ENCODE results near the gene DUSP15. TPM values are rescaled to one million over a fixed set of nuclear protein-coding genes. Genes with fewer than 3 reads are reported as not detected.

Gene DUSP15
- total RNA-seq, 1 donor from 2014 or later = 0.45 TPM

DNA sequence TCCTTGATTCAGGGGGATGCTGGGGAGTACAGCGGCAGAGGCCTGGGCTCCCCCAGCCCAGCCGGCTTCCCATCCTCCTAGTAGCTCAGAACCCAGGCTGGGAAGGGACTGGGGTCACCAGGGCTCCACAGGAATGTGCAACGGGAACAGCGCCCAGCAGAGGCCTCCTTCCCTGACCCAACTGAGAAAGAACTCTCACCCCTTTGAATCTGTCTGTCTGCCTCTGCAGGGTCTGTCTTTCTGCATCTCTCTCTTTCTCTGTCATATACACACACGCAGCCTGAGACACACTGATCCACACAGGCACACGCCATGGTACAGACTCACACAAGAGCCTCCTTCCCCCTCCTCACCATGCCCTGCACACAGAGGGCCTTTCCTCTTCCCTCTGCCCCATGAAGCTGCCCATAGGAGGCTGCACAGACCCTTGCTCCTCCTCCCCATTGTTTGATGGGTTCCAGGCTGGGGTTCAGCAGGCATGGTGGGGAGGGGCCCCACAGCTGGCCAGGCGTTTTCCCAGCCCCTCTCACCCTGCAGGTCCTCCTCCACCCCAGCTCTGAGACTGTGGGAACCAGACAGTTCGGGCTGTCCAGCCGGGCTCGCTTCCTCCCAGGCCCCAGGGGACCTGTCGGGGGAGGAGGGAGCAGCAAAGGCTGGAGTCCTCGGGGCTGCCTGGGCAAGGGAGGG lies 27.7 kb downstream of the DUSP15 start:
- H3K9ac ChIP-seq = no peak overlapping the region
- H3K27ac ChIP-seq = no peak overlapping the region
- peak; percentile 47 for DNase-seq (ENCODE audit: low spot score)
- Mint-ChIP-seq H3K27ac (peak overlapping the region; percentile 95), H3K4me3 (no peak overlapping the region), H3K36me3 (no peaks in the 10 kb centered on the region), H3K4me1 (peaks cover 24% of the 10 kb centered on the region), H3K9me3 (no peaks in the 10 kb centered on the region), H3K27me3 (ENCODE audit: insufficient read depth, low read depth) (peaks cover 9% of the 10 kb centered on the region)
- no peaks in the 10 kb centered on the region for H3K36me3 ChIP-seq
- no peaks in the 10 kb centered on the region for H3K9me3 ChIP-seq (ENCODE audit: low read depth)
- peaks cover 11% of the 10 kb centered on the region for H3F3A ChIP-seq (ENCODE audit: low read depth)
- H3K4me3 ChIP-seq = no peak overlapping the region
- peaks cover 4% of the 10 kb centered on the region for H3K27me3 ChIP-seq
- peak overlapping the region; percentile 39 for H3K4me2 ChIP-seq
- no peaks in the 10 kb centered on the region for H3K79me2 ChIP-seq (ENCODE audit: low read depth)
- H2AFZ ChIP-seq (replicated peaks) = peak overlapping the region; percentile 85
- H3K4me1 ChIP-seq = peaks cover 49% of the 10 kb centered on the region
- H4K20me1 ChIP-seq (ENCODE audit: low read depth) = no peaks in the 10 kb centered on the region
- TF ChIP-seq, protein P1, sequence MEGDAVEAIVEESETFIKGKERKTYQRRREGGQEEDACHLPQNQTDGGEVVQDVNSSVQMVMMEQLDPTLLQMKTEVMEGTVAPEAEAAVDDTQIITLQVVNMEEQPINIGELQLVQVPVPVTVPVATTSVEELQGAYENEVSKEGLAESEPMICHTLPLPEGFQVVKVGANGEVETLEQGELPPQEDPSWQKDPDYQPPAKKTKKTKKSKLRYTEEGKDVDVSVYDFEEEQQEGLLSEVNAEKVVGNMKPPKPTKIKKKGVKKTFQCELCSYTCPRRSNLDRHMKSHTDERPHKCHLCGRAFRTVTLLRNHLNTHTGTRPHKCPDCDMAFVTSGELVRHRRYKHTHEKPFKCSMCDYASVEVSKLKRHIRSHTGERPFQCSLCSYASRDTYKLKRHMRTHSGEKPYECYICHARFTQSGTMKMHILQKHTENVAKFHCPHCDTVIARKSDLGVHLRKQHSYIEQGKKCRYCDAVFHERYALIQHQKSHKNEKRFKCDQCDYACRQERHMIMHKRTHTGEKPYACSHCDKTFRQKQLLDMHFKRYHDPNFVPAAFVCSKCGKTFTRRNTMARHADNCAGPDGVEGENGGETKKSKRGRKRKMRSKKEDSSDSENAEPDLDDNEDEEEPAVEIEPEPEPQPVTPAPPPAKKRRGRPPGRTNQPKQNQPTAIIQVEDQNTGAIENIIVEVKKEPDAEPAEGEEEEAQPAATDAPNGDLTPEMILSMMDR (IDR thresholded peaks at IDR 0.05) = no peak
- TF ChIP-seq EZH2phosphoT487 (IDR thresholded peaks at IDR 0.05) = no peak
- no peak for TF ChIP-seq EZH2 (IDR thresholded peaks at IDR 0.05)

DNA sequence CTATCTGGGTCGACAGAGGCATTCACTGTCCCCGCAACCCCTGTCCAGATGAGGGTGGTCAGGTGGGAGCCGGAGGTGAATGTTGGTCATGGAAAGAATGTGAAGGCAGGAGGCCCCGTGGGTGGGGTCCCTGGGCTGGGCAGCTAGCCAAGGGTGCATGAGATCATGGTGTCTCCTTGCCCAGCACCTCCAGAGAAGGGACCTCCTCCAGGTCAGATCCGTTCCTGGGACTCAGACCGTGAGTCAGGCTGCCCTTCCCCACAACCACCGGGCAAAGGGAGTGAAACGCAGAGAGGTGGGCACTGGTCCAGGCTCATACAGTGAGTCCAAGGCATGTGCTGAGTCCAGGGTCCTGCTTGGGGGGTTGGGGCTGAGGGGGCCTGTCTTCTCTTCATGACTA lies 28.4 kb downstream of the DUSP15 start:
- Histone ChIP-seq H3F3A (ENCODE audit: low read depth) (peaks cover 18% of the 10 kb centered on the region), H3K27ac (no peak overlapping the region), H3K4me3 (no peak overlapping the region), H4K20me1 (ENCODE audit: low read depth) (no peaks in the 10 kb centered on the region), H3K9ac (no peak overlapping the region), H3K36me3 (no peaks in the 10 kb centered on the region), H3K9me3 (ENCODE audit: low read depth) (no peaks in the 10 kb centered on the region), H2AFZ (replicated peaks) (no peak overlapping the region), H3K4me2 (no peak overlapping the region), H3K79me2 (ENCODE audit: low read depth) (no peaks in the 10 kb centered on the region), H3K27me3 (no peaks in the 10 kb centered on the region), H3K4me1 (peaks cover 55% of the 10 kb centered on the region)
- peaks cover 9% of the 10 kb centered on the region for H3K27me3 Mint-ChIP-seq (ENCODE audit: insufficient read depth, low read depth)
- no peak overlapping the region for H3K27ac Mint-ChIP-seq
- H3K36me3 Mint-ChIP-seq = no peaks in the 10 kb centered on the region
- H3K4me1 Mint-ChIP-seq = peaks cover 24% of the 10 kb centered on the region
- no peaks in the 10 kb centered on the region for H3K9me3 Mint-ChIP-seq
- no peak for DNase-seq (ENCODE audit: low spot score)
- H3K4me3 Mint-ChIP-seq = no peak overlapping the region
- no peak for TF ChIP-seq EZH2phosphoT487 (IDR thresholded peaks at IDR 0.05)
- no peak for TF ChIP-seq EZH2 (IDR thresholded peaks at IDR 0.05)
- TF ChIP-seq, protein P1 (IDR thresholded peaks at IDR 0.05) = no peak

DNA sequence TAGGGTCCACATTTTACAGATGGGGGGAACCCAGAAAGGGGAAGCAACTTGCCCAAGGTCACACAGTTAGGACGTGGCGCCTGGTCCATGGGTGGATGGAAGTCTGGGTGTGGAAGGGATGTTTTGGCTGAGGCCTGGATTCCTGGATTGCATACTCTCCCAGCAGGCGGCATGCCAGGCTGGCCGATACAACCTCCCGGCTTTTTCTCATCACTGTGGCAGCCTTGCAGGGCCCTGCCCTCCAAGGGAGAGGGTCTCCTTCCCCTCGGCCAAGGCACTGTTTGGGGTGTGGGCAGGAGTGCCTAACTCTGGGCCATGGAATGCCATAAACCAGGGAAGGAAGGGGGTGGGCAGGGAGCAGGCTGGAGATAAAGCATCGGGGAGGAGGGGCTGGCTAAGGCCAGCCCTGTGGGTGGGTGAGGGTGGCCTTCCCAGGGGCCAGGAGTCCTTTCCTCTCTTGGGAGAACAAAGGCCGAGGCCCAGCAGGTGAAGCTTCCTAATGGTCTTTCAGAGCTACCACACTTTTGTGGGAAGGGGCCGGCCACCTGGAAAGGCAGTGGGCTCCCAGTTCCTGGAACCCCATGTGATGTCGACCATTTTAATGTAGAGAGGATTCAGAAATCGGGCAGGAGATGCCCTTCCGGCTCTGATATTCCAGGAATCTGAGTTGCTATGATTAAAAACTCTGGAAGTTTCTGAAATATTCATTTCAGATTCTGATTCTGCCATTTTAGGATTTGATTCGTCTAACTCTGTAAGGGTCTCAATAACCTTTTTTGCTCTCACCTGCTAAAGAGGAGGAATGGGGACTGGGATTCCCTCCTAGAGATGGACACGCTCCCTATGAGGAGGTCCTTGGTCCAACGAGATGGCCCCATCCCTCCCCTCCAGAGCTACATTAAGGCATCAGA lies 29.2 kb downstream of the DUSP15 start:
- Histone ChIP-seq H3K9ac (no peak overlapping the region), H3K36me3 (no peaks in the 10 kb centered on the region), H3K79me2 (ENCODE audit: low read depth) (no peaks in the 10 kb centered on the region), H3K27me3 (no peaks in the 10 kb centered on the region), H3K4me2 (no peak overlapping the region), H4K20me1 (ENCODE audit: low read depth) (no peaks in the 10 kb centered on the region), H3K27ac (no peak overlapping the region), H3K4me1 (peaks cover 55% of the 10 kb centered on the region), H3F3A (ENCODE audit: low read depth) (peaks cover 17% of the 10 kb centered on the region), H2AFZ (replicated peaks) (no peak overlapping the region), H3K4me3 (no peak overlapping the region), H3K9me3 (ENCODE audit: low read depth) (no peaks in the 10 kb centered on the region)
- no peaks in the 10 kb centered on the region for H3K9me3 Mint-ChIP-seq
- H3K27me3 Mint-ChIP-seq (ENCODE audit: insufficient read depth, low read depth) = peaks cover 9% of the 10 kb centered on the region
- H3K4me3 Mint-ChIP-seq = no peak overlapping the region
- no peak overlapping the region for H3K27ac Mint-ChIP-seq
- H3K4me1 Mint-ChIP-seq = peaks cover 28% of the 10 kb centered on the region
- TF ChIP-seq EZH2 (IDR thresholded peaks at IDR 0.05) (no peak), EZH2phosphoT487 (IDR thresholded peaks at IDR 0.05) (no peak)
- TF ChIP-seq, protein P1 (IDR thresholded peaks at IDR 0.05) = no peak
- no peaks in the 10 kb centered on the region for H3K36me3 Mint-ChIP-seq
- DNase-seq (ENCODE audit: low spot score) = no peak

Measured in neural progenitor cell (in vitro differentiated cells).